Measurements from ENCODE around the gene GDI2.

- TF ChIP-seq, protein P1, sequence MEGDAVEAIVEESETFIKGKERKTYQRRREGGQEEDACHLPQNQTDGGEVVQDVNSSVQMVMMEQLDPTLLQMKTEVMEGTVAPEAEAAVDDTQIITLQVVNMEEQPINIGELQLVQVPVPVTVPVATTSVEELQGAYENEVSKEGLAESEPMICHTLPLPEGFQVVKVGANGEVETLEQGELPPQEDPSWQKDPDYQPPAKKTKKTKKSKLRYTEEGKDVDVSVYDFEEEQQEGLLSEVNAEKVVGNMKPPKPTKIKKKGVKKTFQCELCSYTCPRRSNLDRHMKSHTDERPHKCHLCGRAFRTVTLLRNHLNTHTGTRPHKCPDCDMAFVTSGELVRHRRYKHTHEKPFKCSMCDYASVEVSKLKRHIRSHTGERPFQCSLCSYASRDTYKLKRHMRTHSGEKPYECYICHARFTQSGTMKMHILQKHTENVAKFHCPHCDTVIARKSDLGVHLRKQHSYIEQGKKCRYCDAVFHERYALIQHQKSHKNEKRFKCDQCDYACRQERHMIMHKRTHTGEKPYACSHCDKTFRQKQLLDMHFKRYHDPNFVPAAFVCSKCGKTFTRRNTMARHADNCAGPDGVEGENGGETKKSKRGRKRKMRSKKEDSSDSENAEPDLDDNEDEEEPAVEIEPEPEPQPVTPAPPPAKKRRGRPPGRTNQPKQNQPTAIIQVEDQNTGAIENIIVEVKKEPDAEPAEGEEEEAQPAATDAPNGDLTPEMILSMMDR (optimal IDR thresholded peaks at IDR 0.05 in 1 of 3, IDR thresholded peaks at IDR 0.05 in 1 of 3, conservative IDR thresholded peaks at IDR 0.05 in 1 of 3; ENCODE audit: extremely low read depth in 1 of 3, insufficient read depth in 2 of 3, low read length in 3 of 3): no peak
- TF ChIP-seq EZH2 (IDR thresholded peaks at IDR 0.05; ENCODE audit: low read length): no peak
These were observed 54.3 kb downstream of the GDI2 start for GRCh38 chr10:5758927-5759326.

All from keratinocyte (primary cell).